Medulla oblongata (tissue), 1 donor: Measurements from ENCODE around the gene ARHGAP26.
A peak's percentile ranks its signal among the peaks of the same experiment; 100 is the strongest.

ENCODE experiments used
- DNase-seq: peaks from one replicate; pipeline ENCODE4 v3.0.0-alpha.2; 2015; ENCODE audit errors: extremely low spot score

Gene ARHGAP26

GRCh38 chr5:142849880-142850279 lies 79.7 kb downstream of the ARHGAP26 start:
- no peak for DNase-seq

GRCh38 chr5:142851731-142852130 lies 81.6 kb downstream of the ARHGAP26 start:
- no peak for DNase-seq

- DNase-seq: no peak
Observed at GRCh38 chr5:142852416-142853198, 82.4 kb downstream of the ARHGAP26 start.

DNA sequence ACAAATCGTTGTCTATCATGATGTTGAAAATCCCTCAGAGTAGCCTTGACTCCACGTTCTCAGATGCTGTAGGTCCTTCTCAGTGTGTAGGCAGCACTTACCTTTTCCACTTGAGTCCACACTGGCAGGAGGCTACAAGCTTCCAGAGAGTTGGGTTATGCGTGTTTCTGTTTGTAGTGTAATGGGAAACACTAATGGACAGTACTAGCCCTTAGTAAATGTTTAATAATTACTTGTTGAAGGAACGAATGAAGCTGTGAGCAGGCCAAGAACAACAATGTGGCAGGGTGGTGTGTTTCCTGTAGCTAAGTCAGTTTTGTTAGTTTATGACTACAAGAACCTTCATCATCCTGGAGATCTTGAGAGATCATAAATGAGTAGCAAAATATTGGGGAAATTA lies 83.5 kb downstream of the ARHGAP26 start:
- DNase-seq: no peak

DNA sequence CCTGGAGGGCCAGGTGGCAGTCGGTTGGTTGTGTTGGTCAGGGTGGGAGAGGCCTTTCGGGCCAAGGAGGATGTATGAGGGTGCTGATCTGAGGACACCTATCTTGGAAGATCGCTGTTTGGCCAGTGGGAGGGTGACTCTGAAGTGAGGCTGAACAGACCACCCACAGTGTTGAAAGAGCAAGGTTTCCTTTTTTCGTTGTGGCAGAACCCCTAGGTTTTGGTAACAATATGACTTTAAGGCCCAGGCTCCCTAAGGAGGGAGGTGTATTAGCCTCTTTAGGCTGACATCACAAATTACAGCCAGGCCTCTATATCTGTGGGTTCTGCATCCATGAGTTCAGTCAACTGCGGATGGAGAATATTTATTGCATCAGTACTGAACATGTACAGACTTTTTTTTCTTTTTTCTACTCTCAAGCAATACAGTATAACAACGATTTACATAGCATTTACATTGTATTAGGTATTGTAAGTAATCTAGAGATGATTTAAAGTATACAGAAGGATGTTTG lies 86.1 kb downstream of the ARHGAP26 start:
- DNase-seq: no peak

GRCh38 chr5:142857405-142857804 lies 87.2 kb downstream of the ARHGAP26 start:
- DNase-seq: no peak

DNA sequence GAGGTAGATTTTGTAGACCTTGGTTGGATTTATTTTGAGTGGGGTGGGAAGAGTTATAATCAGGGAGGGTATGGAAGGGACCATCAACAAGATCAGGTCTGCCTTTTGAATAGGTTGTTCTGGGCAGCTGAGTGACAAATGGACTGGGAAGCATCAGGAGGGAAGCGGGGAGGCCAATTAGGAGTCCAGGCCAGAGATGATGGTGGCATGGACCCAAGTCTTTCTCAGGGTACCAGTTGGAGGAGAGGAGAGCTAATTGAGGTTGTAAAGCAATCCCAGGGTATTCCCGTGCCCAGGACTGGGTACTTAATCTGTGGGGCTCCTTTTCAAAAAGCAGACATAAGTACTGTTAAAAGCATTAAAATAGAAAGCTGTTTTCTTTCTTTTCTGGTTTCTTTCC lies 88.9 kb downstream of the ARHGAP26 start:
- DNase-seq: no peak

DNA sequence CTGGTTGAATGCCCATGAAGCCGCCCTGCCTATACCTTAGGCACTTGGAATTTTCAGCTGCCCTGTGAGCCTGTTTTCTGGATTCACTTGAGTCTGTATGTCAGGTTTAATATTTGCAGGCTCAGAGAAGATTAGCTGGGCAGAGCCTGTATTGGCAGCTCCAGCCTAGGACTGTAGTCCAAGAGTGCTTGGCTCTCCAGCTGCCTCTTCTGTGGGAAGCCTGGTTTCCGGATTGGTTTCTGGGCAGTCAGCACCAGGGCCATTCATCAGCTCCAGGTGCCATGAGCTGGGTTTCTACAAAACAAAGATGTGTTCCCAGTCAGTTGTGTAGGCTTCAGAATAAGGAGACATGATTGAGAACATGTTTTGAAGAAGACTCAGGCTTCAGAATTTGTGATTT lies 90.1 kb downstream of the ARHGAP26 start:
- DNase-seq: peak; percentile 78

DNA sequence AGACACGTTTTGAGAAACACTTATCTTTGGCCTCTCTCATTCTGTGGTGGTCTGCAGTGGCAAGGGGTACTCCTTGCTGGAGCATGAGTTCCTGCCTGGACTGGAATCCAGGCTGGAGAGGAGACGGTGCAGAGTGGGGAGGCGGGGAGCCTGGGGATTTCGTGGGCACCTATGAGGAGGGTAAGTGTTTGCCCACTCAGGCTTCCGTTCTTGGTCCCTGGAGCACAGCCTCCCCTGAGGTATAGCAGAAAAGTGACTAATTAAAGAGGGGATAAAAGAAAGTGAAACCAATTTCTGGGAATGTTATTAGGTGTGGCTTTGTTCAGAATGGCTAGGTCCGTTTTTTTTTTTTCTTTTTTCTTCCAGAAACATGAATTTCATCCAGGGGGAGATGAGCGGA lies 90.8 kb downstream of the ARHGAP26 start:
- no peak for DNase-seq

DNA sequence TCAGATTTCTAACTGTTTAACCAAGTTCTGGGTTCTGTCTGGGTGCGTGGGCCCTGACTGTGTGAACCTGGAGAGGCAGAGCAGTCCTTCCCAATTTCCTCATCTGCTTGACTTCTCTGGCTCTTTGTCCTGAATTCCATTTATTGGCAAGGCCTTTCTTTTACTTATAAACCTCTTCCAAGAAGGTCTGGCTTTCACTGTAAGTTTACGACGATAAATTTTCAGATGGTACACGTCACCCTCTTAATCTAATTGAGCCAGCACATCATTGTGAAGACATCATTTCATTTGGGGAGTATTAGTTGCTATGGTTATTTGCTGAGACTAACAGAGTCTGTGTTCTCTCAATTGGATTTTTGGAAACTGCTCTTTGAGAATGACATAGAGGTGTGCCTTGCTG lies 92.4 kb downstream of the ARHGAP26 start:
- DNase-seq: peak; percentile 56

- no peak for DNase-seq
Observed at GRCh38 chr5:142863856-142864255, 93.7 kb downstream of the ARHGAP26 start.

- no peak for DNase-seq
Observed at GRCh38 chr5:142864290-142865260, 94.4 kb downstream of the ARHGAP26 start.

DNA sequence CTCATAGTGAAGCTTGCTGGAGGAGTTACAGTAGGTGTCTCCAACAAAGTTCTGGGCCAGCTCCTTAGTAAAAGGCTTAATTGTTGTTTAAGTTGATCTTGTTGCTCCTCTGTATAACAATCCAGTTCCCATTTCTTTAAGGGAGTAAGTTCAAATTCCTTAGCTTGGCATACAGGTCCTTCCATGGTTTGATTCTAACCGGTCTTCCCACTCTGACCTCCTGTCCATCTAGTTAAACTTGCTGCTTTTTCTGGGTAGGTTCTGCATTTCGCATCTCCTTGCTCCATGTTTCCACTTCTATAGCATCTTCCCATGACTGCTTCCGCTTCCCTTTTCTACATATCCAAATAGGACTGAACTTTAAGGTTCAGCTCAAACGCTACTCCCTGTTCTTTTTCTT lies 95.5 kb downstream of the ARHGAP26 start:
- DNase-seq: no peak

DNA sequence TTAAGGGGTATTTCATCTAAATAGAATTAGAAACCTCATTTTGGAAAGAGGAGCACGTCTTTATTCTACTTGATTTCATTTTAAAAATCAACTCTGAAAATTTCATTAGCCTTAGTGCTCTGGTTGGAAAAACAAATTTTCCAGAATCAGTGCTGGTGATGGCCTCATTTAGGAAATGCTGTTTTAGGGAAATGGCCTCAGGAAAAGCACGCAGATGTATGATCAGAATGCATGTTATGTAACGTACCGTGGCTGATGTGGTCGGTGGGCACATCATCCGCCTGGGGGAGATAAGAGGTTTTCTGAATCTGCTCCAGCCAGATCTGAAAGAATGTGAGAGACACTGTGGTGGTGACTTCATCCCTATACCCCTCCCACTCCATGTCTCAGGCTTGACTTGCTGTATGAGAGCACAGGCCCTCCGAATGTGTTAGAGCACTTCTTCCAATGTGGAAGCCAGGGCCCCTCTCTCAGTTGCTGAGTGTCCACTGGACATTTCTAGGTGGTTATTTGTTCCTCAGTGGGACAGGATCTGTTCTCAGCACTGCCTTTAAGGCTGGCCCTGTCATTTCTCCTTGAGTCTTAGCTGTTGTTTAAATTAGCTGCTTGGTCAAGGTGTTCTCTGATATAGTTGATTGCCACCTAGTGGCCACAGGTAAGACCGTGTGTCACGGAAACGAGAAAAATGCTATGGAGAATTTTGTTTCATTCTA lies 96.5 kb downstream of the ARHGAP26 start:
- DNase-seq: peak; percentile 71

DNA sequence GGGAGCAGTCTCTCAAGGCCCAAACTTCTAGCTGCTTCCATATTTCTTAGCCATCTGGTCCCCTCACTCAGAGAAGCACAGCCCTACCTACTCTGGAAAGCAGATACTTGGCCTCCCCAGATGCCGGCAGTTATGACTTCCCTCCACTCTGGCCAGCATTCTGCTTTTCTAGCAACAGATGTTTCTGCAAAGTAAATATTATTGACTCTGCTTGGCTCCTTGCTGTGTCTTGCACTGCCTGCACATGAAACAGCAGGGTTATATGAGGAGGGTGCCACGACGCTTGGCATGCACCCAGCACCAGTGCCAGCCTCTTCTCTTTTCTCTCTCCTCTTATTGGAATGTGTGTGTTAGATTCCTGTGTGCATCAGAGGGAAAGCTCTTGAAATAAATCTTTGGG lies 99.7 kb downstream of the ARHGAP26 start:
- DNase-seq: no peak

DNA sequence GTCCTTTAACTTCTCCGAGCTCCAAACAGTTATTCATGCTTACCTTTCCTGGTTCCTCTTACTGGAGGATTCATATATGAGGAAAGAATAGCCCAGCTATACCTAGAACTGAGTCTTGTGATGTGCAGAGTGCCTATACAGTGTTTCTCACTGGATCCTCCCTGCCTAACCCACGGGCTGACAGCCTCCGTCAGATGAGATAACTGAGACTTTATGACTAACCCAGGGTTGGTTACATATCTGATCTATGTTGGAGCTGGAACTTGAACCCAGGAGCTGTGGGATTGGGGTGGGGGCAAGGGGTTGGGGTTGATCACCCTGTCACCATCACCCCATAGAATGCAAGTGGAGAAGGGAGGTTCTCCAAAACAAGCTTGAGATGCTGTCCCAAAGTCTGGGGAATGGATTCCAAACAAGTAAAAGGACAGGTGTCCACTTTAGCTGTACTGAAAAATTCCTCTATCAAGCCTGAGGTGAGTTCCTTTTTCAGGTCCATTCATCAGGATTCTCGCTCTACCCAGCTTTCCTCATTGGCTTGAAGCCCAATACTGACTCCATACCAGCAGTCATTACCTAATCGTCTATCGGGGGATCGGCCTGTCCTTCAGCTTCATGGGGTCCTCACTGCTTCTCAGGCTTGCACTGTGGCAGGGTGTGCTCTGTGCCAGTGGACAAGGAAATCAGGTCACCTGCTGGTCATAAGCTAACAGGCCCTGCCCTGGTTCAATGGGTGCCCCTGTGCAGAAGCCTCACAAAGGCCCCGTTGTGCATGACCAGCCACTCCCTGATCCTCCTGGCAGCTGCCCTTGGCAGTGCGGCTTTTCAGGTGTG lies 100.6 kb downstream of the ARHGAP26 start:
- no peak for DNase-seq

GRCh38 chr5:142871363-142872193 lies 101.4 kb downstream of the ARHGAP26 start:
- DNase-seq: no peak

DNA sequence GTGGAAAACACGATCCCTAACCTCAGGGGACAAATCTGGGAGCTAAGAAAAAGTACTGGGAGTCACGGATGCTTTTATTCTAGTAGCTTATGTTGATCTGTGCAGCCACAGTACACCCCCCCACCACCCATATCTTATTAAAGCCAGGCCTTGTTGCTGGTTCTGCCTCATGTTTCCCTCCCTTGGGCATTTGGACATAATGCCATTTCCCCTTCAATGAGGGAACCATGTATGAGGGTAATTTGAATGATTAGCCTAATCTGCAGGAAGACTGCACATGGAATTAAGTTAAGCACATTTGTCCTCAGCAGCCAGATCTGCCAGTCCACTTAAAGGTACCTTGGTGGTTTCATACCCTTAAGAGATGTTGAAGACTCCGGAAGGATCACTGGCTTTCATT lies 102.0 kb downstream of the ARHGAP26 start:
- DNase-seq: no peak

DNA sequence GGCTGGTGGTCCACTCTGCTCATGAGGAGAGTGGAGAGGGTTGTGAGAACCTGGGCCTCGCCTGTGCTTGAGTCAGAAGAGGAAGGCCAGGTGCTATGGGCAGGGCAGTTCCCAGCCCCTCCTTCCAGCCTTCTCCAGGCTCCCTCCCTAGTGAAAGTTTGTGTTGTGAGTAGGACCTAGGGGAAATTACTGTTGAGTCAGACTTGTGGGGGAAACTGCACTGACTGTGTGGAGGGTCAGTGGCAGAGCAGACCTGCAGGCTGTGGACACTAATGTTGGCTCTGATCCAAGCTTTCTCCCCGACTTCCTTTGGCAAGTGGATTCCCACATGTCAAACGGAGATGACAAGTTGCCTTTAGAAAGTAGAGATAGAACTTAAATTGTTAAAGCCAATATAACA lies 102.6 kb downstream of the ARHGAP26 start:
- DNase-seq: no peak

DNA sequence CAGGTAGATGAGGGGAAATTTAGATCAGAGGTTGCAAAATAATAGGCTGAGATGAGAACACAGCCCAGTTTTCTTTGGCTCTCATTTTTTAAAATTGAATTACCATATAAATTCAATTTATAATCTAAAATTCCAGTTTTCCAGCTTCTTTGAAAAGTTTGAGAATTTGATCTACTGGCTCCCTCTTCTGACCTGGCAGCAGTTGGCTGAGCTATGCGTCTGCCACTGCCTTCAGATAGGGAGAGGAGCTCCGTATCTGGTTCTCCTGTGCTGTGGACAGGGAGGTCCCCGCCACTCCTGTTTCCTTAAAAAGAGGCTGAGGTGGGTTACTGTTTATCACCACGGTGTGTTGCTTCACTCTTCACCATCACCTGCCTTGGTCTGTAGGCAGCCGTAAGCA lies 103.7 kb downstream of the ARHGAP26 start:
- no peak for DNase-seq
